Left cardiac atrium (tissue), 4 donors: ENCODE results near the gene DHRS12. TPM values are rescaled to one million over a fixed set of nuclear protein-coding genes. Genes with fewer than 3 reads are reported as not detected.

Experiments
- ATAC-seq, 2 donors: fragments of 200-7000 bp; cut with Tn5 transposase; one replicate each; pipeline ENCODE4 v1.9.1; 2020; ENCODE audit warnings: mild to moderate bottlenecking in 2 of 2, moderate library complexity in 2 of 2
- DNase-seq: peaks from one replicate; pipeline ENCODE4 v3.0.0-alpha.2; 2020
- intact Hi-C, 2 donors: fragments of 100-400 bp; cut with DNase I; formaldehyde crosslinking; loops; one replicate each; pipeline versions ENCODE4 v1.14.1 to v1.15.1; 2022 to 2023
- total RNA-seq, 2 donors: library from RNA; stranded (reverse); fragmentation: NEBNext Ultra II Directional; extraction: Animal tissue kit (Norgen Biotek cat#: 25700); gene quantifications; one replicate each; pipeline ENCODE4 v1.2.1, GENCODE V29; 2021
- donor health status: DM: no; HTN: yes; CAD: no.
- donor health status: DM: no; HTN: yes; CAD: no; lungs with severe emphysema.
- donor health status: DM: yes; HTN: yes; CAD: no.
- donor health status: Dilated cardiomyopathy.

The DHRS12 gene
- total RNA-seq, 2 donors from 2014 or later: 9.1 to 13.3 TPM

- DNase-seq (no peak), ATAC-seq (no peak)
- intact Hi-C loops: no loop called here
Observed at GRCh38 chr13:51719394-51719793, 84.6 kb downstream of the DHRS12 start.

Other genes starting within 250 kb of the DHRS12 start
- gene WDFY2, start 219.7 kb downstream of the DHRS12 start, total RNA-seq: 1 to 10 TPM; 5.4 to 7.2 TPM
- 1 to 10 TPM in 1 of 2 donors, under 1 TPM in 1; 0.68 to 1.4 TPM for gene TMEM272, start 41.0 kb upstream of the DHRS12 start, total RNA-seq
- not detected for gene CCDC70, start 57.8 kb upstream of the DHRS12 start, total RNA-seq
- 1 to 10 TPM; 4.7 to 5.9 TPM for gene ATP7B, start 207.3 kb upstream of the DHRS12 start, total RNA-seq
- 10 to 100 TPM; 24.9 to 28.9 TPM for gene ALG11, start 208.2 kb upstream of the DHRS12 start, total RNA-seq
- gene UTP14C, start 220.5 kb upstream of the DHRS12 start, total RNA-seq: 10 to 100 TPM; 13.9 to 14.9 TPM